ENCODE results near the gene SYT5. TPM values are rescaled to one million over a fixed set of nuclear protein-coding genes. Genes with fewer than 3 reads are reported as not detected.
"Not testable (repeated sequence)": the region's sequence is repeated elsewhere in the genome, so short reads cannot be mapped to it uniquely, and the experiment has no call there.

Gene SYT5
- total RNA-seq, 1 donor = 0.54 TPM

- DNase-seq (ENCODE audit: low read depth in 2 of 3, low spot score in 2 of 3) = no peak
Observed at GRCh38 chr19:55172741-55173140, 7.3 kb downstream of the SYT5 start.

GRCh38 chr19:55172318-55172717 is 7.8 kb downstream of the SYT5 start:
- DNase-seq (ENCODE audit: low read depth in 2 of 3, low spot score in 2 of 3) = not testable (repeated sequence)

- DNase-seq (ENCODE audit: low read depth in 2 of 3, low spot score in 2 of 3) = no peak
Observed at GRCh38 chr19:55171440-55171839, 8.6 kb downstream of the SYT5 start.

- no peak for DNase-seq (ENCODE audit: low read depth in 2 of 3, low spot score in 2 of 3)
Observed at GRCh38 chr19:55169136-55169535, 11.0 kb downstream of the SYT5 start.

- peak in 2 of 3 donors; percentile 97 to 98 for DNase-seq (ENCODE audit: low read depth in 2 of 3, low spot score in 2 of 3)
Observed at GRCh38 chr19:55166530-55167268, 13.4 kb downstream of the SYT5 start, which contains the start of gene DNAAF3. Gene DNAAF3 (minus strand): TSS chr19:55166613. CDS start chr19:55166413, 200 bp downstream.

GRCh38 chr19:55165952-55166529 is 14.0 kb downstream of the SYT5 start:
- peak in 2 of 3 donors; percentile 95 for DNase-seq (ENCODE audit: low read depth in 2 of 3, low spot score in 2 of 3)

GRCh38 chr19:55161571-55162322 is 18.3 kb downstream of the SYT5 start:
- no peak for DNase-seq (ENCODE audit: low read depth in 2 of 3, low spot score in 2 of 3)

- DNase-seq (ENCODE audit: low read depth in 2 of 3, low spot score in 2 of 3) = no peak
Observed at GRCh38 chr19:55160986-55161365, 19.1 kb downstream of the SYT5 start.

GRCh38 chr19:55160128-55160985 is 19.7 kb downstream of the SYT5 start:
- peak; percentile 68 to 92 (median 89) for DNase-seq (ENCODE audit: low read depth in 2 of 3, low spot score in 2 of 3)

- no peak for DNase-seq (ENCODE audit: low read depth in 2 of 3, low spot score in 2 of 3)
Observed at GRCh38 chr19:55158848-55159749, 21.0 kb downstream of the SYT5 start.

GRCh38 chr19:55158423-55158822 is 21.7 kb downstream of the SYT5 start:
- no peak for DNase-seq (ENCODE audit: low read depth in 2 of 3, low spot score in 2 of 3)

- no peak for DNase-seq (ENCODE audit: low read depth in 2 of 3, low spot score in 2 of 3)
Observed at GRCh38 chr19:55157064-55157908, 22.8 kb downstream of the SYT5 start, which contains the start of gene TNNI3. Gene TNNI3 (minus strand): TSS chr19:55157732. CDS start chr19:55157589, 143 bp downstream.

- DNase-seq (ENCODE audit: low read depth in 2 of 3, low spot score in 2 of 3) = no peak
Observed at GRCh38 chr19:55156202-55157063, 23.7 kb downstream of the SYT5 start.

GRCh38 chr19:55155784-55156183 is 24.3 kb downstream of the SYT5 start:
- DNase-seq (ENCODE audit: low read depth in 2 of 3, low spot score in 2 of 3) = not testable (repeated sequence)

- DNase-seq (ENCODE audit: low read depth in 2 of 3, low spot score in 2 of 3) = no peak
Observed at GRCh38 chr19:55153652-55154264, 26.3 kb downstream of the SYT5 start.

- DNase-seq (ENCODE audit: low read depth in 2 of 3, low spot score in 2 of 3) = no peak
Observed at GRCh38 chr19:55152017-55152416, 28.1 kb downstream of the SYT5 start.

Measured in hematopoietic multipotent progenitor cell (in vitro differentiated cells).